GM10847 (cell line): ENCODE data around the gene RGL1.

Source experiments
- POLR2A ChIP-seq: IDR thresholded peaks from 2 replicates; pipeline ENCODE4 v1.6.1; 2011; ENCODE audit not compliant: insufficient read length; ENCODE audit errors: extremely low read depth

RGL1 gene

GRCh38 chr1:183925947-183926346, 121.0 kb downstream of the RGL1 start:
- no peak for TF ChIP-seq POLR2A

- TF ChIP-seq POLR2A = no peak
Measured at GRCh38 chr1:183926983-183927382, 122.1 kb downstream of the RGL1 start.

- TF ChIP-seq POLR2A = no peak
Measured at GRCh38 chr1:183931646-183932271, 126.8 kb downstream of the RGL1 start.

GRCh38 chr1:183932412-183932811, 127.5 kb downstream of the RGL1 start:
- no peak for TF ChIP-seq POLR2A

- TF ChIP-seq POLR2A = no peak
Measured at GRCh38 chr1:183933528-183934179, 128.7 kb downstream of the RGL1 start.

- TF ChIP-seq POLR2A = no peak
Measured at GRCh38 chr1:183934314-183934713, 129.4 kb downstream of the RGL1 start.

GRCh38 chr1:183936009-183936408, 131.1 kb downstream of the RGL1 start:
- no peak for TF ChIP-seq POLR2A

GRCh38 chr1:183936791-183937190, 131.9 kb downstream of the RGL1 start:
- TF ChIP-seq POLR2A = no peak

GRCh38 chr1:183937611-183938010, 132.7 kb downstream of the RGL1 start:
- TF ChIP-seq POLR2A = no peak

GRCh38 chr1:183941001-183941400, 136.1 kb downstream of the RGL1 start:
- no peak for TF ChIP-seq POLR2A

GRCh38 chr1:183942933-183943693, 138.2 kb downstream of the RGL1 start:
- TF ChIP-seq POLR2A = no peak

GRCh38 chr1:183945428-183946319, 140.8 kb downstream of the RGL1 start:
- TF ChIP-seq POLR2A = no peak

GRCh38 chr1:183946320-183946613, 141.3 kb downstream of the RGL1 start:
- no peak for TF ChIP-seq POLR2A

GRCh38 chr1:183947988-183948387, 143.1 kb downstream of the RGL1 start:
- no peak for TF ChIP-seq POLR2A

- TF ChIP-seq POLR2A = no peak
Measured at GRCh38 chr1:183952101-183952500, 147.2 kb downstream of the RGL1 start.
